CMK (cell line): Measurements from ENCODE around the gene GABPA.
"Not testable (repeated sequence)": the region's sequence is repeated elsewhere in the genome, so short reads cannot be mapped to it uniquely, and the experiment has no call there.

Experiments
- DNase-seq: peaks from one replicate; pipeline ENCODE4 v3.0.0-alpha.2; 2010; ENCODE audit warnings: low read depth

The GABPA gene

GRCh38 chr21:25734904-25735645, at the start of gene GABPA, which contains the start of gene ATP5PF:
Gene GABPA, plus strand, starts transcription at chr21:25734972. Its CDS starts 6,627 bp downstream, at chr21:25741599.
Gene ATP5PF, minus strand, starts transcription at chr21:25734904. Its CDS starts 5,110 bp downstream, at chr21:25729794.
- DNase-seq, result peak; percentile 100

- DNase-seq, result no peak
Observed at GRCh38 chr21:25687787-25688186, 47.0 kb upstream of the GABPA start.

DNA sequence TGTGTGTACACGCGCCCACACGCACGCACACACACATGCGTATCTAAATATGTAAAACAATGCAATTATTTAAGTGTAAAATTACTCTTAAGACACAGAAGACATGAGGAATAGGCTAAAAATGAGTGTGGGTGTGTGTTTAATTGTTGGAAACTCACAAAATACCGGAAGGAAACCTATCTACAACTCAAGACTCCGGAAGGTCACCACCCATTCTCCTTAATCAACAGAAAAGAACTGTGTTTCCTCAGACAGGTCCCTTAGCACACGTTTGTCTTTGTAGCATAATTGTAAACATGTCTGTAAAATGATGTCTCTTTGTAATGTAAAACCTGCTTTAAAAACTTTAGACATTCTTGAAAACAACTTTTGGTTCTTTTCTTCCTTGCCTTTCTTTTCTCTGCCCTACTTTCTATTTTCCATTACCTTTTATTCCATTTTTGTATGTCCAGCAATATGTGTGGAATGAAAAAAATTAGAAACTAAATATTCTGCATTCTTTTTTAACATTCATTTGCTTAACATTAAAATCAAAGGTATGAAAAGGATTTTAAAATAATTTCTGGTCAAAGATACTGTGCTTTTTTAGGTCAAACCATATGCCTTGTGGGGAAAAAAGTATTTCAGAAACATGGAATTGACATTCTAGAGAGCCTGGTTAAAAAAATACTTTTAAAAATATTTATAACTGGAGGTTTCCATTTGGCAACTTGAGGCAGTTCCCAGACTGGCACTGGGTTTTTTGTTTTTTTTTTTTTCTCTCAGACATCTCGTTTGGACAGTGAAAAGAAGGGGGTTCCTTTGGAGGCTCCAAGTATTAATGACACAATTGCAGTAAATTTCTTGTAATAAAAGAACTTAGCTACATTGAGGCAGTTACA, 46.3 kb upstream of the GABPA start:
- DNase-seq, result peak; percentile 40

GRCh38 chr21:25689226-25689625, 45.5 kb upstream of the GABPA start:
- DNase-seq, result no peak

GRCh38 chr21:25691976-25692375, 42.8 kb upstream of the GABPA start:
- DNase-seq, result no peak

DNA sequence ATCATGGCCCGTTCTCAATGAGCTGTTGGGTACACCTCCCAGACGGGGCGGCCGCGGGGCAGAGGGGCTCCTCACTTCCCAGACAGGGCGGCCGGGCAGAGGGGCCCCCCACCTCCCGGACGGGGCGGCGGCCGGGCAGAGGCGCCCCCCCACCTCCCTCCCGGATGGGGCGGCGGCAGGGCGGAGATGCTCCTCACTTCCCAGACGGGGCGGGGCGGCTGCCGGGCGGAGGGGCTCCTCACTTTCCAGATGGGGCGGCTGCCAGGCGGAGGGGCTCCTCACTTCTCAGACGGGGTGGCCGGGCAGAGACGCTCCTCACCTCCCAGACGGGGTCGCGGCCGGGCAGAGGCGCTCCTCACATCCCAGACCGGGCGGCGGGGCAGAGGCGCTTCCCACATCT, 39.3 kb upstream of the GABPA start:
- not testable (repeated sequence) for DNase-seq

DNA sequence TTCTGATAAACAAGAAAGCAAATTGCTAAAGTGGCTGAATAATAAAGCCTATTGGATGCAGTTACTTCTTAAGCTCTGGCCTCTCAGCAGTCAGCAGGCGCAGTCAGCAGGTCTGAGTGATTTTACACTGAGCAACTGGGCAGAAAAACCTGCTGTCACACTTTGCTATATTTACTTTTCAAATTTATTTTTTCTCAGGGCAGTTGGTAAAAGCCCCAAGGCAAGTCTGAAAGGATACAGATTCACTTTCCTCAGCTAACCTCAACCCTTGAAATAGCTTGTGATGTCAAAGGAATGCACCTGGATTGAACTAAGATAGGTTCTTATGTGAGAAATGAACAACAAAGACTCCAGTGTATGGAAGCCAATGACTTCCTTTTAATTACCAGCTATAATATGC, 34.0 kb upstream of the GABPA start:
- no peak for DNase-seq

GRCh38 chr21:25701529-25701928, 33.2 kb upstream of the GABPA start:
- DNase-seq, result no peak

DNA sequence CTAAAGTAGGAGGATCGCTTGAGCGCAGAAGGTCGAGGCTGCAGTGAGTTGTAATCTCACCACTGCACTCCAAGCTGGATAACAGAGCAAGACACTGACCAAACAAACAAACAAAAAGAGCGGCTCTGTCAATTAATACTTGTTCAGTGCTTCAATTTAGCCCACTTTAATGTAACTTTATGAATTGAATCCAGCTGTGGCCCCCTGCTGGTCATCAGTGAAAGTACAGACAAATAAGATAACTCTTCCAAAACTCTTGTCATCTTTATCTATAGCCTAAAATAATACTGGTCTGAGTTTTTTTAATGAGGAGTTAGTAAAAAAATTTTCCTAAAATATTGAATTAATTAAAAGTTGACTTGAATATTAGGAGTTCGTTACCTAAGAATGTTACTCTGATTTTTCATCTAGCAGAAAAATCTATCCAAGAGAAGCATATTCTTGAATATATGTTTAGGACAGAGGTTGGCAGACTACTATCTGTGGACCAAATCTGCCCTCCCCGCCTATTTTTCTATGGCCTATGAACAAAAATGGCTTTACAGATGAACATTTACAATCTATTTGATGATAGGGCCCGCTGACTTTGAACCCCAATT, 26.2 kb upstream of the GABPA start:
- DNase-seq, result peak; percentile 45

- DNase-seq, result no peak
Observed at GRCh38 chr21:25709684-25710265, 25.0 kb upstream of the GABPA start.

DNA sequence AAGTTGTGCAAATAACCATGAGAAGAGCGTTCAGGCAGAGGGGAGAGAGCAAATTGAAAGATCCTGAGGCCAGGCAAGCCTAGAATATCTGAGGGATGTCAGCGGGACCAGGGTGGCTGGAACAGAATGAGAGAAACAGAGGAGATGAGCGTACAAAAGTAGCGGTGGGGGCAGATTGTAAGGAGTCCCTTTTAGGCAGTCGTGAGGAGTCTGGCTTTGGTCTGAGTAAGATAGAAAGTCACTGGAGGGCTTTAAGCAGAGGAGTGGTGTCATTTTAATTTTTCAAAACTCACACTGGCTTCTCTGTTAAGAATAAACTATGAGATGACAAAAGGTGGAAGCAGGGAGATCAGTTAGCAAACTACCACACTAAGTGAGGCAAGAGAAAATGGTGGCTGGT, 24.2 kb upstream of the GABPA start:
- DNase-seq, result no peak

- DNase-seq, result not testable (repeated sequence)
Observed at GRCh38 chr21:25714066-25714465, 20.7 kb upstream of the GABPA start.

DNA sequence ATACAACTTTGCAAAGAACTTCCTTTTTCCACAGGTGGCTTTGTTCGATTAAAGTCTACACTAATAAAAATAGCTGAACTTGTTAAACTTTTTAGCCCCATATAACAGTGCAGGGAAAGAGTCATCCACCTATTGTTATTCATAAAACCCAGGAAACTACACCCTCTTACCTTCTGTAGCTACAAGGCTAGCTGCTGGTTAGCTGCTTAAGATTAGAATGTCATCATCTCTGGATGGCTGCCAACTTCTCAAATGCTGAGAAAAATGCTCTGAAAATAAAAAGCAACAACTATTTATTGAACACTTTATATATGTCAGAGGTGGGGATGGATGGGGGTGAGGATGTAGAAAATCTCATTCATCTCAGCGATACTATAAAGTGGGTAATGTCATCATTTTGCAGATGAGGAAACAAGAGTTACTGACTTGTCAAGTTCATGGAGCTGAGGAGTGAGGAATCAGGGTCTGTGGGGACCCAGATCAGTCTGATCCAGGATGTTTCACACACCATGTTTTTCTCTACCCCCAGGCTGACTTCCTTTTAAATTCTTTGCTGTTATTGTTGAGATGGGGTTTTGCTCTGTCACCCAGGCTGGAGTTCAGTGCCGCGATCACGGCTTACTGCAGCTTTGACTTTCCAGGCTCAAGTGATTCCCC, 17.2 kb upstream of the GABPA start:
- DNase-seq, result no peak

DNA sequence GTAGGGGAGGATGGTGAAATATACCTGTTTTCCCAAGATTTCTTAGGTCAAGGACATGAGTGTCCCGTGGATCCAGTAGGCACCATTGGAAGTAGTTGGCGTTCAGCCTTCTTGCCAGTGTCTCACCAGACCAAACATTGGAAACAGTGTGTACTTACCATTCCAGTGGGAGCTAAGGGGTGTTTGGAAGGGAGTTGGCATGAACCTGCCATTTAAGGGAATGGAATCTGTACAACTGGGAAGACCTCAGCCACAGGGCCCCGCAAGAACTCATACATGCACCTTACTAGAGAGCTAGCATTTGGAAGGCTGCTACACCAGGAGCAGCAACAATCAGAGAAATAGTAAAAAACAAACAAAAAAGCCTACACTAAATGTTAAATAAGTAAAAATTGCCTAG, 12.8 kb upstream of the GABPA start:
- DNase-seq, result no peak

DNA sequence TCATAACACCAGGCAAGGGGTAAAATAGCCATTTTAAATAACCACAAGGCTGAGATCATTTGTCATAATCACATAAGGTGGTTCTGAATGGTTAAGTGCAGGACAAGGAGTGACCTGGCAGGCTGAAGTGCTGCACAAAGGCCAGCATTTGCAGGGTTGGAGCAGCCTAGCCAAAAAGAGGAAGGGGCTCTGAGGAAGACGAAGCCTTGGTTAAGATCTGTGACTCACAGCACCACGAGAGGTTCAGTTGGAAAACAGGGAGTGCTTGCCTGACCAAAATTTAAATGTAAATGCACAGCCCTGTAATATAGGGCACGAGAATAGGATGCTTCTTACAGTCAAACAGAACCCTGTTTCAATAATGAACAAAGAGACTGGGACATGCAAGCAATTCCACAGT, 12.1 kb upstream of the GABPA start:
- no peak for DNase-seq

- no peak for DNase-seq
Observed at GRCh38 chr21:25732091-25732760, 2.5 kb upstream of the GABPA start.

DNA sequence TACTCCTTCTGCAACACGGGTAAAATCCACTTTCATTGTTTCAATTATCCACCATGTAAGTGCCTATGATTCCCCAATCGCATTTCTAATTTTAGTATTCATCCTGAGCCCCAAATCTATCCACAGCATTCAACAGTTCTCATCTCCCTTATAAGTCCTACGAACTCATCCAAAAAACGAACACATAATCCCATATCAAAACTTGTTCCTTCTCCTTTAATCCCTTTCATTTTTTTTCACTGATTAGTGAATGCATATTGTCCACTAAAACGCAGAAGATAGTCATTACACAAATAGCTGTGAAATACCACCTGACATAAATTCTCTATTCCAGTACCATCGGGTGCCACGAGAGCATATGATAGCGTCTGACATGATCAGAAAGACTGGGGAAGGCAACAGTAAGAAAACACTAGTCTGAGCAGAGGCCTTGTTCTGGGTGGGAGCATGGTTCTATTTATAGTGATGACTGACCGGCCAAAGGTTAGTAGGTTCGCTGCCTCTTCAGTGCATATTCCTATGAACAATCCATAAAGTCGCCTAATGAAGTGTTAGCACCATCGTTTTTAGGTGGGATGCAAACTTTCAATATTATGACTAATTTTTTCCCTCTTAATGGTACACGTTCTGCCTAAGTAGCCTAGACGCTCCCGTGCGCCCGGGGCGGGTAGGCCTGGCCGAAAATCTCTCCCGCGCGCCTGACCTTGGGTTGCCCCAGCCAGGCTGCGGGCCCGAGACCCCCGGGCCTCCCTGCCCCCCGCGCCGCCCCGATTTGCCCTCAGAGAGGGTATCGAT, 716 bp upstream of the GABPA start:
- no peak for DNase-seq

GRCh38 chr21:25734654-25734903, 193 bp upstream of the GABPA start:
- no peak for DNase-seq

DNA sequence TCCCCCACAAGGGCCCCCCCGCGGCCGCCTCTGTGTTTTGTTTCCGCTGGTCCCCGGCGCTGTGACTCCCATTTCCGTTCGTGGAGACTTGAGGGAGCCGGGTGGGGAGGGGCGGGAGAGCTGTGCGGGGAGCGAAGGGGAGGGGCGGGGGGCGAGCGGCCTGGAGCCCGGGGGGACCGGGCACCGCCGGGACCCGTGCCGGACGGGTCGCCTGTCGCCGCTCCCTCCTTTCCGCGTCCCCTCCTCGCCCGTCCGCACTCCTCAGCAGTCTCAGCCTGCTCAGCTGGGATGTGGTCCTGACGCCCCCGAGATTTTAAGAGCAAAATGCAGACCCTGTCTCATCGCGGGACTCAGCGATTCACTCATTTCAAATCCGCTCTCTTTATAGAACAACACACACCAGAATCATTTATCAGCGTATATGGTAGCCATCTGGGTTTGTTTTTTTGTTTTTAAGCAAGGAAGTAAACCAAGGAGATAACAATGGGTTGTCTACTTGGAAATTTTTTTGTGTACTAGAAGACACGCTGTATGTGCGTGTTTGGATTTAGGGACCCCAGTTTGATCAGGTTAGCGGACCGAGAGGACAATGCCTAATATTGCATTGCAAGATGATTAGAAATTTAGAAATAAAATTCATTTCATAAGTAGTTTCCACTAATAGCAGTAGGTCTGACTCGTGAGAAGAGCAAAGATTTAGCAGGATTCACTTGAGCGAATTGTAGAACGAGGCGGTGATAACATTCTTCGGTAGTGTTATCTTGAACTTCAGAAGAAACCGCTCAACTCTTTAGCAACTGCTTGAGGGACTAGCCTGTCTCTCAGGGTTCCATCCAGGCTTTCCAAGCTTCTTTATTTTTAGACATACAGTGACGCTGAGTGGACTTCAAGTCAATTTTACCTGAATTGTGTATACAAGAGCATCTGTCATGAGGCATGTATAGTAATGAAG, 1.1 kb downstream of the GABPA start:
- no peak for DNase-seq

GRCh38 chr21:25737421-25737820, 2.6 kb downstream of the GABPA start:
- no peak for DNase-seq
